A549 treated with AZD2906 at 1 μM for 4 hours (cell line): ENCODE data around the gene MAK. TPM values are rescaled to one million over a fixed set of nuclear protein-coding genes. Genes with fewer than 3 reads are reported as not detected.

Source experiments
- total RNA-seq: library from RNA; stranded (reverse); fragments of 200-300 nt; extraction: Qiagen RNA extraction; gene quantifications from 5 replicates; pipeline ENCODE4 v1.2.3, GENCODE V29; 2022

The MAK gene
- total RNA-seq: 0.09 to 0.13 TPM (median 0.11 TPM) in 5 replicates

GRCh38 chr6:10837995-10838793 lies at the start of gene MAK:
Gene MAK (minus strand): TSS chr6:10838539. CDS start chr6:10830648, 7,891 bp downstream.

GRCh38 chr6:10886691-10887502 lies 48.6 kb upstream of the MAK start, which contains the start of gene SYCP2L:
Gene SYCP2L (plus strand): TSS chr6:10887052. CDS start chr6:10887127, 75 bp downstream.

GRCh38 chr6:10747251-10747972 lies 90.9 kb downstream of the MAK start, which contains the start of gene TMEM14B:
Gene TMEM14B (plus strand): TSS chr6:10747805. CDS start chr6:10749246, 1,441 bp downstream.

GRCh38 chr6:10722820-10723566 lies 115.3 kb downstream of the MAK start, which contains the start of gene TMEM14C:
Gene TMEM14C (plus strand): TSS chr6:10723070. CDS start chr6:10724614, 1,544 bp downstream.

Other genes with a start within 250 kb of the MAK start
- gene C6orf52, start 143.9 kb downstream of the MAK start, total RNA-seq: 1.1 to 2.4 TPM (median 1.9 TPM) in 5 replicates
- 17.1 to 21.3 TPM (median 18.2 TPM) in 5 replicates for gene PAK1IP1, start 143.6 kb downstream of the MAK start, total RNA-seq
- gene TMEM14C, start 115.5 kb downstream of the MAK start, total RNA-seq: 143 to 163 TPM (median 146 TPM) in 5 replicates
- 123 to 158 TPM (median 127 TPM) in 5 replicates for gene TMEM14B, start 90.7 kb downstream of the MAK start, total RNA-seq
- gene GCM2, start 43.5 kb upstream of the MAK start, total RNA-seq: 0.03 TPM in 1 of 5 replicates, not detected in the others
- 1.4 to 2.3 TPM (median 1.9 TPM) in 5 replicates for gene SYCP2L, start 48.5 kb upstream of the MAK start, total RNA-seq
- 5.2 to 6.5 TPM (median 6.5 TPM) in 5 replicates for gene ELOVL2, start 205.8 kb upstream of the MAK start, total RNA-seq